GM23338 (cell line): ENCODE results near the gene FZD4. TPM values are rescaled to one million over a fixed set of nuclear protein-coding genes. Genes with fewer than 3 reads are reported as not detected.

Source experiments
- ATAC-seq: fragments of 200-7000 bp; cut with Tn5 transposase; 3 replicates; pipeline ENCODE4 v1.9.1; 2020
- DNase-seq: peaks from one replicate; pipeline ENCODE4 v3.0.0-alpha.2; 2015; ENCODE audit warnings: low spot score
- H2AFZ ChIP-seq: fragments of 200-600 bp; sonication (generic); 2 replicates; pipeline ENCODE4 v1.8.0; 2016; ENCODE audit warnings: antibody characterized with exemption, mild to moderate bottlenecking, moderate library complexity
- H3F3A ChIP-seq: fragments of 200-600 bp; sonication (generic); replicated peaks from 2 replicates; pipeline ENCODE4 v1.8.0; 2017; ENCODE audit warnings: antibody characterized with exemption, mixed run types, low read depth
- H3K27ac ChIP-seq: fragments of 200-600 bp; sonication (generic); 2 replicates; pipeline ENCODE4 v1.6.1; 2016; ENCODE audit warnings: low read depth
- H3K27me3 ChIP-seq: fragments of 200-600 bp; sonication (generic); 2 replicates; pipeline ENCODE4 v1.8.0; 2016; ENCODE audit warnings: mild to moderate bottlenecking, mixed run types, moderate library complexity; ENCODE audit not compliant: insufficient read depth
- H3K36me3 ChIP-seq: fragments of 200-600 bp; sonication (generic); 2 replicates; pipeline ENCODE4 v1.8.0; 2016; ENCODE audit warnings: mild to moderate bottlenecking; ENCODE audit not compliant: insufficient read depth
- H3K4me1 ChIP-seq: fragments of 200-600 bp; sonication (generic); 2 replicates; pipeline ENCODE4 v1.8.0; 2016; ENCODE audit warnings: mild to moderate bottlenecking, moderate library complexity; ENCODE audit not compliant: insufficient read depth
- H3K4me2 ChIP-seq: fragments of 200-600 bp; sonication (generic); 2 replicates; pipeline ENCODE4 v1.7.1; 2017; ENCODE audit warnings: mixed run types
- H3K4me3 ChIP-seq: fragments of 200-600 bp; sonication (generic); 2 replicates; pipeline ENCODE4 v1.6.1; 2016; ENCODE audit warnings: mixed run types
- H3K79me2 ChIP-seq: fragments of 200-600 bp; sonication (generic); replicated peaks from 2 replicates; pipeline ENCODE4 v1.8.0; 2017; ENCODE audit warnings: mild to moderate bottlenecking; ENCODE audit not compliant: insufficient read depth
- H3K9me2 ChIP-seq: fragments of 200-600 bp; sonication (generic); 2 replicates; pipeline ENCODE4 v1.8.0; 2017; ENCODE audit not compliant: insufficient read depth
- H4K20me1 ChIP-seq: fragments of 200-600 bp; sonication (generic); replicated peaks from 2 replicates; pipeline ENCODE4 v1.8.0; 2017; ENCODE audit warnings: mild to moderate bottlenecking; ENCODE audit not compliant: insufficient read depth
- H3K27ac Mint-ChIP-seq: 2 replicates; pipeline ENCODE4 v1.8.0; 2020; ENCODE audit warnings: inconsistent platforms, mild to moderate bottlenecking, moderate library complexity, mixed read lengths
- H3K27me3 Mint-ChIP-seq: 3 replicates; pipeline ENCODE4 v1.8.0; 2022; ENCODE audit warnings: low read depth, mild to moderate bottlenecking, moderate library complexity, mixed read lengths, inconsistent platforms; ENCODE audit not compliant: insufficient read depth, poor library complexity
- H3K36me3 Mint-ChIP-seq: 3 replicates; pipeline ENCODE4 v1.8.0; 2021; ENCODE audit warnings: low read depth, mild to moderate bottlenecking, inconsistent platforms, moderate library complexity, mixed read lengths
- H3K4me1 Mint-ChIP-seq: 3 replicates; pipeline ENCODE4 v1.8.0; 2020; ENCODE audit warnings: mild to moderate bottlenecking, inconsistent platforms, mixed read lengths
- H3K4me3 Mint-ChIP-seq: 3 replicates; pipeline ENCODE4 v1.8.0; 2021; ENCODE audit warnings: moderate library complexity, mild to moderate bottlenecking, inconsistent platforms, mixed read lengths
- H3K9me3 Mint-ChIP-seq: 3 replicates; pipeline ENCODE4 v1.8.0; 2020; ENCODE audit warnings: moderate library complexity, mild to moderate bottlenecking, inconsistent platforms, mixed read lengths
- CTCF ChIP-seq, 2 experiments: fragments of 200-600 bp in 1 of 2; sonication (generic) in 1 of 2; conservative IDR thresholded peaks; 2 replicates each; pipeline versions ENCODE4 v1.5.1 to v1.6.1; 2016 to 2017; ENCODE audit warnings: antibody characterized with exemption in 2 of 2, low read depth in 2 of 2, mild to moderate bottlenecking in 2 of 2, moderate library complexity in 1 of 2
- EZH2 ChIP-seq: fragments of 200-600 bp; sonication (generic); IDR thresholded peaks from one replicate; pipeline ENCODE4 v1.8.0; 2017; ENCODE audit warnings: antibody characterized with exemption, mild to moderate bottlenecking, low read depth; ENCODE audit not compliant: unreplicated experiment
- EZH2phosphoT487 ChIP-seq: fragments of 200-600 bp; sonication (generic); IDR thresholded peaks from one replicate; pipeline ENCODE4 v1.8.1; 2018; ENCODE audit warnings: antibody characterized with exemption; ENCODE audit not compliant: unreplicated experiment
- JUNB ChIP-seq: IDR thresholded peaks from one replicate; pipeline ENCODE4 v1.6.1; 2016; ENCODE audit warnings: antibody characterized with exemption; ENCODE audit not compliant: unreplicated experiment
- ZNF114 ChIP-seq: fragments of 250-450 bp; sonication (Bioruptor Pico); IDR thresholded peaks from 2 replicates; pipeline ENCODE4 v1.5.0; 2020; ENCODE audit warnings: mild to moderate bottlenecking, moderate library complexity
- ZNF331 ChIP-seq: fragments of 250-450 bp; sonication (Bioruptor Pico); IDR thresholded peaks from 2 replicates; pipeline ENCODE4 v1.5.0; 2020; ENCODE audit warnings: low read depth, mild to moderate bottlenecking, moderate library complexity
- ZNF462 ChIP-seq: fragments of 250-450 bp; sonication (Bioruptor Pico); IDR thresholded peaks from 2 replicates; pipeline ENCODE4 v1.5.0; 2020; ENCODE audit warnings: mild to moderate bottlenecking, moderate library complexity
- polyA plus RNA-seq: library from polyadenylated mRNA; unstranded; fragments of >200 nt; fragmentation: Nextera tagmentation; extraction: Ambion mirVana; gene quantifications from 2 replicates; pipeline ENCODE4 v1.2.1, GENCODE V29; 2016
- total RNA-seq: library from RNA; depleted of rRNA; stranded (reverse); fragments of >200 nt; shearing (Covaris generic); gene quantifications from 2 replicates; pipeline ENCODE4 v1.2.3, GENCODE V29; 2014
- TF ChIP-seq, protein P1 (sequence below): IDR thresholded peaks from 2 replicates; pipeline ENCODE4 v1.6.1; 2016; ENCODE audit warnings: antibody characterized with exemption

FZD4 gene
- total and polyA plus RNA-seq, 2 experiments from 2014 or later = 1.4 to 8.9 TPM

DNA sequence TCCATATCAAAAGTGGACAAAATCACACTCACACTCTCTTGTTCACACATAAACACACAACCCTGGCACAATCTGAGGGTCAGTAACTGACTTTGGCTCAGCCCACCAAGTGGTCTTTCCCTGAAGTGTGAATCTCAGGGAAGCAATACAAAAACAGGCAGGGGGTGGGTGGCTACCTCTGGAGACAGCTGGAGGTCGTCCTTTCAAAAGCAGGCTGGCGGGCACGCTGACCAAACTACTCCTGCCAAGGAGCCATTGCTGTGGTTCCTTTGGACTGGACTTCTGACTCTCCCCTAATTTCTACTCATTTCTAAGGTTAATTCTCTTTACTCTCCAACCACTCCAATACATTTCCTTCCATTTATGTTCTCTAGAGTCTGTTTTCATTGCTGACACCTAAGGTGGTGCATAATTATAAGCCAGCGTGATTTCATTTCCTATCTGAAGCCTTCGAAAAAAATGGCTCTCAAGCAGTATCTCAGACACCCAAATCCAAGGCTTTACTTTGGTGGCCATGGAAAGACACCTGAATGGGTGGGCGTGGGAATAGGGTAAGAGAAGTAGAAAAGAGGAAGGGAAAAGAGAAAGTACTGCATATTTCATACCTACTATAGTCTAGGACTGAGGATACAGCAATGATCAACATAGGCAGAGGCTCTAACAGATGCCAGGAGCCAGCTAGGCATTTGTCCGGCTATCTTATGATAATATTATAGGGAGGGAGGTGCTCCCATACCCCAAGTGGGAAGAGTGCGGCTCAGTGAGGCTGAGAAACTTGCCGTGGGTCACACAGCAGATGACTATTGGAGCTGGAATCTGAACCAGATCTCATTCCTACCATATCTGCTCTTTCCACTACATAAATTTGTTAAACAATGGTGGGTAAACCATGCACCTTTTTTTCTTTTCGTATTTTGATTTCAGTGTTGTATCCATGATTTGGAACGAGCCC is 22.0 kb downstream of the FZD4 start:
- peaks cover 34% of the 10 kb centered on the region for H3K4me1 Mint-ChIP-seq
- no peak overlapping the region for H3K27ac Mint-ChIP-seq
- no peak overlapping the region for H3K4me3 ChIP-seq
- peaks cover 21% of the 10 kb centered on the region for H3K4me1 ChIP-seq
- no peaks in the 10 kb centered on the region for H3K79me2 ChIP-seq
- H3K36me3 ChIP-seq = no peaks in the 10 kb centered on the region
- ATAC-seq (no peak), DNase-seq (no peak)
- no peaks in the 10 kb centered on the region for H3K9me2 ChIP-seq
- H3K36me3 Mint-ChIP-seq = no peaks in the 10 kb centered on the region
- no peaks in the 10 kb centered on the region; the same call in 2 of the 3 replicates for H3K9me3 Mint-ChIP-seq
- no peaks in the 10 kb centered on the region for H3F3A ChIP-seq
- no peaks in the 10 kb centered on the region for H4K20me1 ChIP-seq
- no peaks in the 10 kb centered on the region for H3K27me3 ChIP-seq
- H3K4me3 Mint-ChIP-seq = no peak overlapping the region
- no peak overlapping the region for H2AFZ ChIP-seq
- no peak for TF ChIP-seq EZH2phosphoT487
- no peak for TF ChIP-seq ZNF462 (CRISPR knock-in tag)
- TF ChIP-seq EZH2 = no peak
- TF ChIP-seq, protein P1, sequence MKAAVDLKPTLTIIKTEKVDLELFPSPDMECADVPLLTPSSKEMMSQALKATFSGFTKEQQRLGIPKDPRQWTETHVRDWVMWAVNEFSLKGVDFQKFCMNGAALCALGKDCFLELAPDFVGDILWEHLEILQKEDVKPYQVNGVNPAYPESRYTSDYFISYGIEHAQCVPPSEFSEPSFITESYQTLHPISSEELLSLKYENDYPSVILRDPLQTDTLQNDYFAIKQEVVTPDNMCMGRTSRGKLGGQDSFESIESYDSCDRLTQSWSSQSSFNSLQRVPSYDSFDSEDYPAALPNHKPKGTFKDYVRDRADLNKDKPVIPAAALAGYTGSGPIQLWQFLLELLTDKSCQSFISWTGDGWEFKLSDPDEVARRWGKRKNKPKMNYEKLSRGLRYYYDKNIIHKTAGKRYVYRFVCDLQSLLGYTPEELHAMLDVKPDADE = no peak
- TF ChIP-seq ZNF114 = no peak
- TF ChIP-seq CTCF (conservative IDR thresholded peaks at IDR 0.05; ENCODE audit: low read depth in 2 of 2) = no peak
- no peak for TF ChIP-seq ZNF331 (CRISPR knock-in tag)
- no peak for TF ChIP-seq JUNB
- H3K27me3 Mint-ChIP-seq = peaks cover 3% of the 10 kb centered on the region
- H3K27ac ChIP-seq = no peak overlapping the region
- H3K4me2 ChIP-seq = peak overlapping the region; percentile 44; the same call in 1 of the 2 replicates
